PC-3 (cell line): Measurements from ENCODE around the gene ESRRB. TPM values are rescaled to one million over a fixed set of nuclear protein-coding genes. Genes with fewer than 3 reads are reported as not detected.

Experiments
- ATAC-seq: fragments of 200-7000 bp; cut with Tn5 transposase; 2 replicates; pipeline ENCODE4 v1.9.1; 2020; ENCODE audit warnings: mild to moderate bottlenecking, moderate library complexity
- BruUV-seq: library from RNA; stranded (reverse); fragments of 400-500 nt; replicated peaks from 2 replicates; lab custom pipeline; 2021; lab: Mats Ljungman, UMichigan
- CTCF ChIA-PET: fragments of 300-600 bp; sonication (Branson Sonifier 250); formaldehyde crosslinking; loops from one replicate; lab custom pipeline; 2022; ENCODE audit warnings: antibody characterized with exemption; lab: Charles Lee
- POLR2A ChIA-PET: fragments of 300-600 bp; sonication (Branson Sonifier 250); formaldehyde crosslinking; loops from one replicate; lab custom pipeline; 2022; ENCODE audit warnings: antibody characterized with exemption; ENCODE audit not compliant: unreplicated experiment; lab: Charles Lee
- DNase-seq: peaks from one replicate; pipeline ENCODE4 v3.0.0-alpha.2; 2015
- H2AFZ ChIP-seq: fragments of 300-600 bp; sonication (generic); 2 replicates; pipeline ENCODE4 v1.6.0; 2016; ENCODE audit warnings: antibody characterized with exemption, low read length
- H3F3A ChIP-seq: fragments of 300-600 bp; sonication (generic); one replicate; pipeline ENCODE4 v1.6.0; 2017; ENCODE audit warnings: antibody characterized with exemption, low read length, control low read depth, mild to moderate bottlenecking; ENCODE audit not compliant: unreplicated experiment
- H3K27ac ChIP-seq: fragments of 300-600 bp; sonication (generic); 2 replicates; pipeline ENCODE4 v1.5.1; 2016; ENCODE audit warnings: mild to moderate bottlenecking, low read length
- H3K27me3 ChIP-seq: fragments of 300-600 bp; sonication (generic); 2 replicates; pipeline ENCODE4 v1.6.1; 2016; ENCODE audit warnings: low read length, mixed read lengths
- H3K36me3 ChIP-seq: fragments of 300-600 bp; sonication (generic); 2 replicates; pipeline ENCODE4 v1.6.1; 2016; ENCODE audit warnings: low read depth, mixed run types, low read length, mixed read lengths
- H3K4me1 ChIP-seq: fragments of 300-600 bp; sonication (generic); 2 replicates; pipeline ENCODE4 v1.5.1; 2016; ENCODE audit warnings: low read length; ENCODE audit not compliant: insufficient read depth
- H3K4me2 ChIP-seq: fragments of 300-600 bp; sonication (generic); 2 replicates; pipeline ENCODE4 v1.6.0; 2016; ENCODE audit warnings: low read length
- H3K4me3 ChIP-seq: fragments of 300-600 bp; sonication (generic); 2 replicates; pipeline ENCODE4 v1.5.1; 2016; ENCODE audit warnings: mild to moderate bottlenecking, low read length, mixed read lengths
- H3K79me2 ChIP-seq: fragments of 300-600 bp; sonication (generic); 2 replicates; pipeline ENCODE4 v1.6.1; 2017; ENCODE audit warnings: low read length, mixed read lengths
- H3K9ac ChIP-seq: fragments of 300-600 bp; sonication (generic); 2 replicates; pipeline ENCODE4 v1.6.0; 2016; ENCODE audit warnings: mild to moderate bottlenecking, low read length
- H3K9me2 ChIP-seq: fragments of 300-600 bp; sonication (generic); replicated peaks from 2 replicates; pipeline ENCODE4 v1.6.1; 2016; ENCODE audit warnings: mixed run types, low read length, mixed read lengths
- H3K9me3 ChIP-seq: fragments of 300-600 bp; sonication (generic); 2 replicates; pipeline ENCODE4 v1.6.1; 2016; ENCODE audit warnings: low read length, mixed read lengths
- H4K20me1 ChIP-seq: fragments of 300-600 bp; sonication (generic); 2 replicates; pipeline ENCODE4 v1.6.1; 2016; ENCODE audit warnings: low read length, mixed read lengths
- EZH2 ChIP-seq: fragments of 300-600 bp; sonication (generic); IDR thresholded peaks from one replicate; pipeline ENCODE4 v1.6.1; 2017; ENCODE audit warnings: antibody characterized with exemption, mild to moderate bottlenecking, low read length; ENCODE audit not compliant: unreplicated experiment
- EZH2phosphoT487 ChIP-seq: fragments of 300-600 bp; sonication (generic); IDR thresholded peaks from 2 replicates; pipeline ENCODE4 v1.6.1; 2018; ENCODE audit warnings: mild to moderate bottlenecking, antibody characterized with exemption, low read length, borderline replicate concordance
- intact Hi-C: fragments of 100-400 bp; cut with micrococcal nuclease; formaldehyde crosslinking; loops from 2 replicates; pipeline ENCODE4 v1.9.0; 2023
- total RNA-seq: library from RNA; depleted of rRNA; stranded (reverse); fragments of >200 nt; gene quantifications from 2 replicates; pipeline ENCODE4 v1.2.3, GENCODE V29; 2014
- TF ChIP-seq, protein P1 (sequence below): fragments of 300-600 bp; sonication (generic); conservative IDR thresholded peaks from 2 replicates; pipeline ENCODE4 v1.5.1; 2017; ENCODE audit warnings: antibody characterized with exemption, low read depth, mild to moderate bottlenecking, low read length

ESRRB gene
- total RNA-seq, 1 experiment from 2014 or later, result not detected

DNA sequence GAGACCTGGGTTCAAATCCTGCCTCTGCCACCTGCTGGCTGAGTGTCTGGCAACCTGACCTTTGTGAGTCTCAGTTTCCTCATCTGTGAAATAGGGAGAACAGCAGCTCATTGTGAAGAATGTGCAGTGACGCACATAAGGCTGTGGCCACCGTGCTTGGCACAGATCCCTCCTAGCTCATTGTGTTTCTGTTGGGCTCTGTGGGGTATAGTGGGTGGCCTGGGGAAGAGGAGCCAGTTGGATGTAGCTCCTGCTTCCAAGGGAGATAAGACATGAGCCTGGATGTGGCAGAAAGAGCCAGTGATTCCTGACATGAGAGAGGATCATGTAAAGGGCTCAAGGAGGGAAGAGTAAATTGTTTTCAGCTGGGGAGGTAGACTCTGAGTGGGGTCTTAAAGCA, 120.0 kb downstream of the ESRRB start:
- no peak for ATAC-seq
- no peak overlapping the region for H3K9ac ChIP-seq
- peaks cover 43% of the 10 kb centered on the region for H3K27me3 ChIP-seq
- H3K4me1 ChIP-seq, result no peaks in the 10 kb centered on the region
- H4K20me1 ChIP-seq, result no peaks in the 10 kb centered on the region
- no TSS peak for BruUV-seq
- ChIA-PET POLR2A (no interaction called here), CTCF (no interaction called here)
- H3F3A ChIP-seq, result no peaks in the 10 kb centered on the region
- no peaks in the 10 kb centered on the region for H3K79me2 ChIP-seq
- H2AFZ ChIP-seq, result no peak overlapping the region
- H3K9me2 ChIP-seq, result no peaks in the 10 kb centered on the region
- H3K27ac ChIP-seq, result no peak overlapping the region
- no peaks in the 10 kb centered on the region for H3K36me3 ChIP-seq
- intact Hi-C loops, result no loop called here
- no peaks in the 10 kb centered on the region for H3K9me3 ChIP-seq
- TF ChIP-seq, protein P1, sequence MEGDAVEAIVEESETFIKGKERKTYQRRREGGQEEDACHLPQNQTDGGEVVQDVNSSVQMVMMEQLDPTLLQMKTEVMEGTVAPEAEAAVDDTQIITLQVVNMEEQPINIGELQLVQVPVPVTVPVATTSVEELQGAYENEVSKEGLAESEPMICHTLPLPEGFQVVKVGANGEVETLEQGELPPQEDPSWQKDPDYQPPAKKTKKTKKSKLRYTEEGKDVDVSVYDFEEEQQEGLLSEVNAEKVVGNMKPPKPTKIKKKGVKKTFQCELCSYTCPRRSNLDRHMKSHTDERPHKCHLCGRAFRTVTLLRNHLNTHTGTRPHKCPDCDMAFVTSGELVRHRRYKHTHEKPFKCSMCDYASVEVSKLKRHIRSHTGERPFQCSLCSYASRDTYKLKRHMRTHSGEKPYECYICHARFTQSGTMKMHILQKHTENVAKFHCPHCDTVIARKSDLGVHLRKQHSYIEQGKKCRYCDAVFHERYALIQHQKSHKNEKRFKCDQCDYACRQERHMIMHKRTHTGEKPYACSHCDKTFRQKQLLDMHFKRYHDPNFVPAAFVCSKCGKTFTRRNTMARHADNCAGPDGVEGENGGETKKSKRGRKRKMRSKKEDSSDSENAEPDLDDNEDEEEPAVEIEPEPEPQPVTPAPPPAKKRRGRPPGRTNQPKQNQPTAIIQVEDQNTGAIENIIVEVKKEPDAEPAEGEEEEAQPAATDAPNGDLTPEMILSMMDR, result no peak
- TF ChIP-seq EZH2, result no peak
- no peak for TF ChIP-seq EZH2phosphoT487
- H3K4me2 ChIP-seq, result no peak overlapping the region
- H3K4me3 ChIP-seq, result no peak overlapping the region
- no peak for DNase-seq

DNA sequence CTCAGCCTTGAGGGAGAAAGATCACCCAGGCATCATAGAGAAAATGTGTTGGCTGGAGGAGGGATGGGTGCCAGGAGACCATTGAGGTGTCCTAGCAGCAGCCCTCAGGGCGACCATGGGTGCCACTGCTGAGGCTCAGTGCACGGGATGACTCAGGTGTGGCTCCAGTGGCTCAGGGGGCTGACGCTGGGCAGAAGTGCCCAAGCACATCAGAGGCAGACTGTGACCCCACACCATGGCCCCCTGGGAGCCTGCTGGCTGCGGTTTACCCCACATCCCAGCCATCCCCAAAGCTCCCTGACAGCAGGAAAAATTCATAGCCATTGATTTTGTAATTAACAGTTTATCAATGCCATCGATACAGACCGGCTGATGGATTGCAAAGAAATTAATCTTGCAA, 120.7 kb downstream of the ESRRB start:
- no TSS peak for BruUV-seq
- Histone ChIP-seq H3K36me3 (no peaks in the 10 kb centered on the region), H3K79me2 (no peaks in the 10 kb centered on the region), H3K9me3 (no peaks in the 10 kb centered on the region), H3K4me3 (no peak overlapping the region), H3F3A (no peaks in the 10 kb centered on the region), H3K4me2 (no peak overlapping the region), H3K9ac (no peak overlapping the region), H3K27me3 (peaks cover 48% of the 10 kb centered on the region), H3K27ac (no peak overlapping the region), H3K9me2 (no peaks in the 10 kb centered on the region), H2AFZ (no peak overlapping the region), H3K4me1 (no peaks in the 10 kb centered on the region), H4K20me1 (no peaks in the 10 kb centered on the region)
- CTCF ChIA-PET, result no interaction called here
- intact Hi-C loops, result no loop called here
- no peak for DNase-seq
- no peak for TF ChIP-seq EZH2
- TF ChIP-seq, protein P1, result no peak
- no peak for TF ChIP-seq EZH2phosphoT487
- no peak for ATAC-seq
- POLR2A ChIA-PET, result no interaction called here

DNA sequence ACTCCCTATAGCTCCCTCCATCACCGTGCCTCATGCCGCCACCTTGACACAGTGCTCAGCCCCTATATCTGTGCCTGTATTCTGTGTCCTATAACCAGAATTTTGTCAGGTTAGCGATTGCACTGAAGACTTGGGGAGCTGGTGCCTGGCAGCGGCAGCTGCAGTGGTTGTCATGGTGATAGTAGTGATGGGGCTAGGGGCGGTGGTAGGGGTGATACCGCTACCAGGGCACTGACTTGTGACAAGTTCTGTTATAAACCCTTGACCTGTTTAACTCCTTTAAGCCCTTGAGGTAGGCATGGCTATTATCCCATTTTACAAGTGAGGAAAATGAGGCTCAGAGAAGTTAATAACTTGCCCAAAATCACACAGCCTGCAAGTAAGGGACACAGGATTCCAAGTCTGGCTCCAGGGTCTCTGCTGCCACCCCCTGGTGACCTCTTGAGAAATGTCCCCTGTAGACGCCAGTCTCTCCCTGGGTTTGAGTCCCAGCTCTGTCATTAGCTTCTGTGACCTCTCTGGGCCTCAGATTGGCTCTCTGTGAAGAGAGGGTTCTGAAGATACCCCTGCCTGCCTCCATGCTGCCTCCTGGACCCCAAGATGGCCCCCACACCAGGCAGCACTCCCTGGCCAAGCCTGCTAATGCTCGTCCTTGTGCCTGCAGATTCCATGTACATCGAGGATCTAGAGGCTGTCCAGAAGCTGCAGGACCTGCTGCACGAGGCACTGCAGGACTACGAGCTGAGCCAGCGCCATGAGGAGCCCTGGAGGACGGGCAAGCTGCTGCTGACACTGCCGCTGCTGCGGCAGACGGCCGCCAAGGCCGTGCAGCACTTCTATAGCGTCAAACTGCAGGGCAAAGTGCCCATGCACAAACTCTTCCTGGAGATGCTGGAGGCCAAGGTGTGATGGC, 121.9 kb downstream of the ESRRB start:
- no peak overlapping the region for H3K9ac ChIP-seq
- no peak overlapping the region for H3K4me2 ChIP-seq
- H3K4me3 ChIP-seq, result no peak overlapping the region
- H3K4me1 ChIP-seq, result no peaks in the 10 kb centered on the region
- no peaks in the 10 kb centered on the region for H3K9me2 ChIP-seq
- H3K27ac ChIP-seq, result no peak overlapping the region
- no peaks in the 10 kb centered on the region for H3F3A ChIP-seq
- intact Hi-C loops, result no loop called here
- no peaks in the 10 kb centered on the region for H3K36me3 ChIP-seq
- BruUV-seq, result no TSS peak
- ATAC-seq (no peak), DNase-seq (peak; percentile 6)
- POLR2A ChIA-PET, result no interaction called here
- no peaks in the 10 kb centered on the region for H4K20me1 ChIP-seq
- H2AFZ ChIP-seq, result no peak overlapping the region
- TF ChIP-seq, protein P1, result peak; percentile 33; the same call in 1 of the 2 replicates
- no peak for TF ChIP-seq EZH2
- CTCF ChIA-PET, result interaction anchor here (0.7 kb wide), 1 partner anchor 684 kb away, joined by 3 read pairs; no protein-coding TSS in a partner anchor
- H3K9me3 ChIP-seq, result no peaks in the 10 kb centered on the region
- peaks cover 60% of the 10 kb centered on the region for H3K27me3 ChIP-seq
- H3K79me2 ChIP-seq, result no peaks in the 10 kb centered on the region
